GM21367 (cell line): Measurements from ENCODE around the gene MRS2.

Experiments used
- ATAC-seq: cut with Tn5 transposase; IDR thresholded peaks from one replicate; pipeline ENCODE4 v1.9.1; 2021; ENCODE audit not compliant: unreplicated experiment

MRS2 gene

DNA sequence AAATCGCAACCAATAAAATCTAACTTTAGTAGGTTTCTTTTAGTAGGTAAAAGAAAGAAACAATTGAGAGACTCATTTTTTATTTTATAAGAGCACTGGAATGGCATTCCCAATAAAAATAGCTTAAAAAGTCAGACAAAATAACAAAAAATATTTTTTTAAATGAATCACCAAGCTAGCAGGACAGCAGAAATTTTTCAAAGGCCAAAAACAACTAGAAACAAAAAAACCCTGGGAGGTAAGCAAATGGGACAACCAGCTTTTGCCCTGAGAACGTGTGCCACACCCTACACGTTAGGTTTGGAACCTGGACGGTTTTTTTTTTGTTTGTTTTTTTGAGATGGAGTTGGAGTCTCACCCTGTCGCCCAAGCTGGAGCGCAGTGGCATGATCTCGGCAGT is 67.1 kb downstream of the MRS2 start:
- ATAC-seq = no peak

DNA sequence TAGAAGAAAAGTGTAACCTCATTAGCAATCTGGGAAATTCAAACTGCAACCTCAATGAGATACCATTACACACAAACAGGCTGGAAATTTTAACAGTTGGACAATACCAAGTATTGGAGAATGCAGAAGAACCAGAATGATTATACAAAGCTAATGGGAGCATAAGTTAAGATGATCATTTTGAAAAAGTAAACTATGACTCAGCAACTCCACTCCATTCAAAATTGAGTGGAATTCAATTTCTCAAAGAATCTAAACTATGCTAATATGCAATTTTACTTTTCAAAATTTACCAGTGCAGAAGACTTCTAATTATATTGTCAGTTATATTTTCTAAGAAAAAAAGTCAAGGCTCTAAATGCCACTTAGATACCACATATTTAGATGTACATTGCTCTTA is 69.4 kb downstream of the MRS2 start:
- no peak for ATAC-seq
